Stomach (tissue), 4 donors: ENCODE measurements around the gene TMTC2.

ENCODE experiments used
- EP300 ChIP-seq: sonication (generic); formaldehyde crosslinking; IDR thresholded peaks from one replicate; pipeline ENCODE4 v1.6.1; 2017; ENCODE audit warnings: antibody characterized with exemption
- POLR2A ChIP-seq, 4 donors: fragments of 450-650 bp; IDR thresholded peaks; one replicate each; pipeline ENCODE4 v1.6.1; 2016; ENCODE audit warnings: antibody characterized with exemption in 4 of 4, control low read depth in 2 of 4, mild to moderate bottlenecking in 1 of 4, moderate library complexity in 1 of 4

- TF ChIP-seq EP300 (no peak), POLR2A (IDR thresholded peaks at IDR 0.05) (no peak)
Observed at GRCh38 chr12:82963956-82964355, 277.2 kb downstream of the TMTC2 start.
